GM23248 (cell line): ENCODE results near the gene GALNT2. TPM values are rescaled to one million over a fixed set of nuclear protein-coding genes. Genes with fewer than 3 reads are reported as not detected.

Experiments used
- DNase-seq: peaks from one replicate; pipeline ENCODE4 v3.0.0-alpha.2; 2015
- H2AFZ ChIP-seq: fragments of 200-600 bp; sonication (generic); 2 replicates; pipeline ENCODE4 v1.6.1; 2016; ENCODE audit warnings: antibody characterized with exemption
- H3F3A ChIP-seq: fragments of 200-600 bp; sonication (generic); 2 replicates; pipeline ENCODE4 v1.6.1; 2016; ENCODE audit warnings: mild to moderate bottlenecking, antibody characterized with exemption, mixed run types; ENCODE audit not compliant: insufficient read depth
- H3K27ac ChIP-seq: fragments of 200-600 bp; sonication (generic); 2 replicates; pipeline ENCODE4 v1.5.1; 2016; ENCODE audit warnings: mild to moderate bottlenecking
- H3K27me3 ChIP-seq: fragments of 200-600 bp; sonication (generic); replicated peaks from 2 replicates; pipeline ENCODE4 v1.6.1; 2016; ENCODE audit warnings: mild to moderate bottlenecking; ENCODE audit not compliant: insufficient read depth
- H3K36me3 ChIP-seq: fragments of 200-600 bp; sonication (generic); 2 replicates; pipeline ENCODE4 v1.6.1; 2016; ENCODE audit warnings: low read depth, mild to moderate bottlenecking
- H3K4me1 ChIP-seq: fragments of 200-600 bp; sonication (generic); 2 replicates; pipeline ENCODE4 v1.6.1; 2016; ENCODE audit warnings: mild to moderate bottlenecking; ENCODE audit not compliant: insufficient read depth
- H3K4me2 ChIP-seq: fragments of 200-600 bp; sonication (generic); one replicate; pipeline ENCODE4 v1.6.1; 2016; ENCODE audit warnings: mild to moderate bottlenecking; ENCODE audit not compliant: unreplicated experiment
- H3K4me3 ChIP-seq: fragments of 200-600 bp; sonication (generic); 2 replicates; pipeline ENCODE4 v1.5.1; 2016; ENCODE audit warnings: mild to moderate bottlenecking
- H3K79me2 ChIP-seq: fragments of 200-600 bp; sonication (generic); 2 replicates; pipeline ENCODE4 v1.6.1; 2016; ENCODE audit warnings: mild to moderate bottlenecking; ENCODE audit not compliant: insufficient read depth
- H3K9ac ChIP-seq: fragments of 200-600 bp; sonication (generic); 2 replicates; pipeline ENCODE4 v1.6.1; 2016; ENCODE audit warnings: mild to moderate bottlenecking
- H3K9me2 ChIP-seq: fragments of 200-600 bp; sonication (generic); 2 replicates; pipeline ENCODE4 v1.6.1; 2016; ENCODE audit warnings: mixed run types, mild to moderate bottlenecking, moderate library complexity; ENCODE audit not compliant: insufficient read depth
- H3K9me3 ChIP-seq: fragments of 200-600 bp; sonication (generic); one replicate; pipeline ENCODE4 v1.6.1; 2017; ENCODE audit warnings: low read depth
- H4K20me1 ChIP-seq: fragments of 200-600 bp; sonication (generic); 2 replicates; pipeline ENCODE4 v1.6.0; 2016; ENCODE audit not compliant: insufficient read depth
- EZH2 ChIP-seq: fragments of 200-600 bp; sonication (generic); IDR thresholded peaks from 2 replicates; pipeline ENCODE4 v1.6.1; 2018; ENCODE audit warnings: antibody characterized with exemption, mild to moderate bottlenecking; ENCODE audit not compliant: insufficient read depth, poor library complexity, severe bottlenecking
- EZH2phosphoT487 ChIP-seq: fragments of 200-600 bp; sonication (generic); IDR thresholded peaks from 2 replicates; pipeline ENCODE4 v1.6.1; 2018; ENCODE audit warnings: antibody characterized with exemption, moderate library complexity, mild to moderate bottlenecking, low read depth; ENCODE audit not compliant: insufficient read depth
- WGBS, 2 experiments: methylation state at CpG; one replicate each; pipeline ENCODE4 v1.1.6; 2015 to 2017; ENCODE audit warnings: low lambda C conversion rate in 2 of 2, low coverage in 1 of 2; ENCODE audit errors: missing lambda C conversion rate in 2 of 2; 5-methylcytosine and 5-hydroxymethylcytosine counted together
- in situ Hi-C: fragments of 300-500 bp; cut with MboI; formaldehyde crosslinking; loops from 2 replicates; pipeline ENCODE4 v1.15.0; 2020
- polyA plus RNA-seq: library from polyadenylated mRNA; unstranded; fragments of >200 nt; fragmentation: Nextera tagmentation; extraction: Ambion mirVana; gene quantifications from 2 replicates; pipeline ENCODE4 v1.2.1, GENCODE V29; 2016
- total RNA-seq: library from RNA; depleted of rRNA; stranded (reverse); fragments of >200 nt; shearing (Covaris generic); gene quantifications from 2 replicates; pipeline ENCODE4 v1.2.3, GENCODE V29; 2014

Gene GALNT2
- total and polyA plus RNA-seq, 2 experiments from 2014 or later = 111 to 124 TPM

DNA sequence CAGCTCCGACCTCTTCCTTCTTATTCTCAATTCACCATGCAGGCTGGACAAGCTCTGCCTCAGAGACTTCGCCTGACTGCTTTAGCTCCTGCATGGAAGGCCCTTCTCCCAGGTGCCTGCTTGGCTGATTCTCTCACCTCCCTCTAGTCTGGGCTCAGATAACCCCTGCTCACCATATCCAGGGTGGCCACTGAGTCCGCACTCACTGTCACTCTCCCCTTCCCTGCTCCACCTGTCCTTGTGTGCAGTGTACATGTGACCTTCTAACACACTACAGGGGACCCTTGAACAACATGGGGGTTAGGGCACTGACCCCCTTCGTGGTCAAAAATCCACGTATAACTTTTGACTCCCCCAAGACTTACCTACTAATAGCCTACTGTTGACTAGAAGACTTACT lies 14.4 kb upstream of the GALNT2 start:
- Histone ChIP-seq H4K20me1 (no peaks in the 10 kb centered on the region), H3K4me2 (no peak overlapping the region), H3K4me1 (no peaks in the 10 kb centered on the region), H2AFZ (no peak overlapping the region), H3K36me3 (no peaks in the 10 kb centered on the region), H3K27me3 (peaks cover 6% of the 10 kb centered on the region; the same call in 1 of the 2 replicates), H3K9me3 (no peaks in the 10 kb centered on the region), H3K9me2 (no peaks in the 10 kb centered on the region), H3K9ac (no peak overlapping the region), H3K4me3 (no peak overlapping the region), H3K79me2 (no peaks in the 10 kb centered on the region), H3F3A (no peaks in the 10 kb centered on the region), H3K27ac (no peak overlapping the region)
- no peak for TF ChIP-seq EZH2
- TF ChIP-seq EZH2phosphoT487 = no peak
- DNase-seq = no peak
- in situ Hi-C loops = no loop called here
- WGBS, 2 experiments = 45% methylated on average over 5 of the region's 5 CpGs

DNA sequence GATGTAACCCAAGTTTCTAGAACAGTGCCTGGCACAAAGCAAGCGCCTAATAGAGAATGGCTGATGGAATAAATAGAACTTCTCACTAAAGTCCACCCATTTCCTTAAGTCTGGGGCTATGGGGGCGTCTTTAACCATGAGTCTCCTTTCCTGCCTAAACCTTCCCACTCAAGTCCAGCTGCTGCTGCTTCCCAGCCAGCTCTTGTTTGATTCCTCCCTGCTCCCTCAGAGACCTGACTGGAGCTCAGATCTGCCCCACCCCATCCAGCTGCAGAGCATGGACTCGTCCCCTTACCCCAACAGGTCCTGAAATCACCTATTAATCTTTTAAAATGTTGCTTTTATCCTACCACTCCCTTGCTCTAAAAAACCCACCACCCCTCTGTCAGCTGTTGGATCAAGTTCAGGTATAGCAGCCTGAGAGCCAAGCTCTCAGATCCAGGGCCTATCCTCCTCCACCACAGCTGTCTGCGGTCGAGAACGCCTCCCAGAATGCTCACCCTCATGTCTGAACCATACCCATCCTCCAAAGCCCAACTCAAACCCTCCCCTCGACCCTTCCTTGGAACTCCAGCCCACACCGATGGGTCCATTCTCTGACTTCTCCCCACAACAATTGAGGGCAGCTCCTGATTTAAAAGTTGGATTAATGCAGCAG lies 12.8 kb upstream of the GALNT2 start:
- DNase-seq = no peak
- Histone ChIP-seq H4K20me1 (no peaks in the 10 kb centered on the region), H3K9me3 (no peaks in the 10 kb centered on the region), H3K4me3 (no peak overlapping the region), H3K79me2 (no peaks in the 10 kb centered on the region), H3K36me3 (no peaks in the 10 kb centered on the region), H3K9ac (no peak overlapping the region), H3K4me1 (no peaks in the 10 kb centered on the region), H3F3A (no peaks in the 10 kb centered on the region), H3K4me2 (no peak overlapping the region), H3K9me2 (no peaks in the 10 kb centered on the region), H3K27me3 (peaks cover 6% of the 10 kb centered on the region; the same call in 1 of the 2 replicates), H2AFZ (no peak overlapping the region), H3K27ac (no peak overlapping the region)
- TF ChIP-seq EZH2 (no peak), EZH2phosphoT487 (no peak)
- 47 to 49% methylated on average over 8 of the region's 8 CpGs for WGBS, 2 experiments
- in situ Hi-C loops = no loop called here

DNA sequence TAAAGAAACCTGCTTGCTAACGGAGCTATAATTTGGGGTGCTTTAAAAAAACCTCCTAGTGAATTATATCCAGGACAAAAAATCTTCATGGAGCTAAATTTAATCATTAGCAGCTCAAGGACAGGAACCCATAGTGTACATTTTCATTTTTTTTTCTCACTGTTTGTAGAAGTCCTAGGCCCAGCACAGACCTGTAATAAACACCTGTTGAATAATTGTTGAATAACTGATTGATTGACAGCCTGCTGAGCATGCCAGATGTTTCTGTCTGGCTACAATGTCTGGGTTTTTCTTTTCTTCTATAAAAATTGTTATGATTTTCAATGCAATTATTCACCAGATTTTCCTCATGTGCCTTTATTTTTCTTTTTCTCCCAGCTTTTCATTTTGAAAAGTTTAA lies 10.9 kb upstream of the GALNT2 start:
- no peak overlapping the region for H3K9ac ChIP-seq
- in situ Hi-C loops = no loop called here
- H3K27ac ChIP-seq = no peak overlapping the region
- H3K36me3 ChIP-seq = no peaks in the 10 kb centered on the region
- no peaks in the 10 kb centered on the region for H4K20me1 ChIP-seq
- DNase-seq = no peak
- no peaks in the 10 kb centered on the region for H3K9me3 ChIP-seq
- H3K27me3 ChIP-seq = peaks cover 6% of the 10 kb centered on the region; the same call in 1 of the 2 replicates
- H3K4me3 ChIP-seq = no peak overlapping the region
- no peaks in the 10 kb centered on the region for H3K4me1 ChIP-seq
- H3K79me2 ChIP-seq = no peaks in the 10 kb centered on the region
- WGBS, 2 experiments = 43 to 49% methylated on average over 1 of the region's 1 CpG
- no peak for TF ChIP-seq EZH2
- no peak for TF ChIP-seq EZH2phosphoT487
- H3K9me2 ChIP-seq = no peaks in the 10 kb centered on the region
- H2AFZ ChIP-seq = no peak overlapping the region
- no peaks in the 10 kb centered on the region for H3F3A ChIP-seq
- no peak overlapping the region for H3K4me2 ChIP-seq

DNA sequence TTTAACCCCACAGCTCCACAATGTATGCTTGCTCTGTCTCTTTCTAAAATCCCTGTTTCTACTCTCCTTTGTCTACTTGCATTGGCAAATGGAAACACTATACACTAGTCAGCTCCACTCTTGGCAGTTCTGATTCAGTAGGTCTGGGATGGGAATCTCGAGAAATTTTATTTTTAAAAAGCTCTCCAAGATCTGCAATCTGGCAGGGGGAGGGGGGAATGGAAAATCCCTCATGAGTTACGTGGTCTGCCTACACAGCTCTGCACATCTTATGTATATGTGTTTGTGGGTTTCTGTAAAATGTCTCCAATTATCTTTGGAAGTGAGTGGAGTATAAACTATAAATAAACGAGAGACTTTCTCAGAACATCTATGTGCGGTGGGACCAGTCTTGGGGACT lies 9.9 kb upstream of the GALNT2 start:
- Histone ChIP-seq H3K27ac (no peak overlapping the region), H3K27me3 (peaks cover 6% of the 10 kb centered on the region; the same call in 1 of the 2 replicates), H3K4me3 (no peak overlapping the region), H2AFZ (no peak overlapping the region), H3K79me2 (no peaks in the 10 kb centered on the region), H3K9me3 (no peaks in the 10 kb centered on the region), H3K9ac (no peak overlapping the region), H4K20me1 (no peaks in the 10 kb centered on the region), H3K36me3 (no peaks in the 10 kb centered on the region), H3F3A (no peaks in the 10 kb centered on the region), H3K4me2 (no peak overlapping the region), H3K9me2 (no peaks in the 10 kb centered on the region), H3K4me1 (no peaks in the 10 kb centered on the region)
- 23 to 25% methylated on average over 4 of the region's 4 CpGs for WGBS, 2 experiments
- TF ChIP-seq EZH2phosphoT487 (no peak), EZH2 (no peak)
- in situ Hi-C loops = no loop called here
- DNase-seq = no peak
